Activated CD8-positive, alpha-beta memory T cell treated with anti-CD3 and anti-CD28 coated beads, Interleukin-2, amount 50 U/mL, for 4 hours (primary cell): ENCODE results near the gene DISP3.
A peak's percentile ranks its signal among the peaks of the same experiment; 100 is the strongest.

ENCODE experiments used
- DNase-seq: peaks from one replicate; pipeline ENCODE4 v3.0.0-alpha.2; 2020

DISP3 gene, protein sequence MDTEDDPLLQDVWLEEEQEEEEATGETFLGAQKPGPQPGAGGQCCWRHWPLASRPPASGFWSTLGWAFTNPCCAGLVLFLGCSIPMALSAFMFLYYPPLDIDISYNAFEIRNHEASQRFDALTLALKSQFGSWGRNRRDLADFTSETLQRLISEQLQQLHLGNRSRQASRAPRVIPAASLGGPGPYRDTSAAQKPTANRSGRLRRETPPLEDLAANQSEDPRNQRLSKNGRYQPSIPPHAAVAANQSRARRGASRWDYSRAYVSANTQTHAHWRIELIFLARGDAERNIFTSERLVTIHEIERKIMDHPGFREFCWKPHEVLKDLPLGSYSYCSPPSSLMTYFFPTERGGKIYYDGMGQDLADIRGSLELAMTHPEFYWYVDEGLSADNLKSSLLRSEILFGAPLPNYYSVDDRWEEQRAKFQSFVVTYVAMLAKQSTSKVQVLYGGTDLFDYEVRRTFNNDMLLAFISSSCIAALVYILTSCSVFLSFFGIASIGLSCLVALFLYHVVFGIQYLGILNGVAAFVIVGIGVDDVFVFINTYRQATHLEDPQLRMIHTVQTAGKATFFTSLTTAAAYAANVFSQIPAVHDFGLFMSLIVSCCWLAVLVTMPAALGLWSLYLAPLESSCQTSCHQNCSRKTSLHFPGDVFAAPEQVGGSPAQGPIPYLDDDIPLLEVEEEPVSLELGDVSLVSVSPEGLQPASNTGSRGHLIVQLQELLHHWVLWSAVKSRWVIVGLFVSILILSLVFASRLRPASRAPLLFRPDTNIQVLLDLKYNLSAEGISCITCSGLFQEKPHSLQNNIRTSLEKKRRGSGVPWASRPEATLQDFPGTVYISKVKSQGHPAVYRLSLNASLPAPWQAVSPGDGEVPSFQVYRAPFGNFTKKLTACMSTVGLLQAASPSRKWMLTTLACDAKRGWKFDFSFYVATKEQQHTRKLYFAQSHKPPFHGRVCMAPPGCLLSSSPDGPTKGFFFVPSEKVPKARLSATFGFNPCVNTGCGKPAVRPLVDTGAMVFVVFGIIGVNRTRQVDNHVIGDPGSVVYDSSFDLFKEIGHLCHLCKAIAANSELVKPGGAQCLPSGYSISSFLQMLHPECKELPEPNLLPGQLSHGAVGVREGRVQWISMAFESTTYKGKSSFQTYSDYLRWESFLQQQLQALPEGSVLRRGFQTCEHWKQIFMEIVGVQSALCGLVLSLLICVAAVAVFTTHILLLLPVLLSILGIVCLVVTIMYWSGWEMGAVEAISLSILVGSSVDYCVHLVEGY (N-terminal part only)

GRCh38 chr1:11478571-11479374 lies at the start of gene DISP3:
Gene DISP3, plus strand, starts transcription at chr1:11479155. Its CDS starts 21,838 bp downstream, at chr1:11500993.
- peak; percentile 62 for DNase-seq

DNA sequence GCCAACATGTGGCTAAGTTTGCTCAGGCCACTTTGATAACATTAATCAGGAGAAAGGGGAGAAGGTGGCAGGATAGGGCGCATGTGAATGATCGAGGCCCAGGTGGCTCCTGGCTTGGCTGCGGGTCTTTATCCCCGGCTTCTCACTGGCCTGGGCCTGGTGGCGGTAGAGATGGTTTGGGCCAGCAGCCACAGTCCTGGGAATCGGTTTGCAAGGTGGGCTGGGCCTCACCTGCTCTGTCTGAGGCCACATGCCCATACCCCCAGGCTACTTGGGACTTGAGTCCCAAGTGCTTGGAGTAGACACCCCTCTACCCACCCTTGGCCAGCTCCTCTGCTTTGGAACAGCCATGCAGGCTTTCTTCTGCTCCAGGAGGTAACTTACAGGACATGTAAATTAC lies 49.7 kb upstream of the DISP3 start:
- DNase-seq, result no peak

DNA sequence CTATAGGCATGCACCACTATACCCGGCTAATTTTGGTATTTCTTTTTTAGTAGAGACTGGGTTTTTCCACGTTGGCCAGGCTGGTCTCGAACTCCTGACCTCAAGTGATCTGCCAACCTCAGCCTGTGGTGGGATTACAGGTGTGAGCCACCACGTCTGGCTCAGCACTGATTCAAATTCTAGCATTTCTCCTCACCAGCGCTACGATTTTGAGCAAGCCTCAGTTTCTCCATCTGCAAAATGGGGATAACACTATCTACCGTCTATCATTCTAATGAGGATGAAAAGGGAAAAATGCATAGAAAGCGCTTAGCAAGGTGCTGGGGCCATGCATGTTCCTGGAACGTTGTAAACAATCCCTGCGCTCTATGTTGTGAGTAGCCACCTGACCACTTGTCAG lies 49.0 kb upstream of the DISP3 start:
- DNase-seq, result no peak

DNA sequence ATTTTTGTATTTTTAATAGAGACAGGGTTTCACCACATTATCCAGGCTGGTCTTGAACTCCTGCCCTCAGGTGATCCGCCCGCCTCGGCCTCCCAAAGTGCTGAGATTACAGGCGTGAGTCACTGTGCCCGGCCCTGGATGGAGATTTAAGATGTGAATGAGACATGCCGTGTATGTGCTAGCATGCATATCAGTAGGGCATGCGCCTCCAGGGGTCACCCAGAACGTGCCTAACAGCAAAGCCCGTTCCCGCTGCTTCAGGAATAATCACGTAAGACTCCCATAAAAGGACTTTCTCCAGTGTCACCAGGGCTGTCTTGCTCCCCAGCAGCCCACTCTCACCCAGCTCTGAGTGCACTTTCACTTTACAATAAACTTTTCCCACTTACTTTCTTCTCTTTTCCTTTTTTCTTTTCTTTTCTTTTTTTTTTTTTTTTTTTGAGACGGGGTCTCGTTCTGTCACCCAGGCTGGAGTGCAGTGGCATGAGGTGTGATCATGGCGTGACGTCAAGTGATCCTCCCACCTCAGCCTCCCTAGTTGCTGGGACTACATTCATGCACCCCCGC lies 46.9 kb upstream of the DISP3 start:
- no peak for DNase-seq

- DNase-seq, result no peak
Measured at GRCh38 chr1:11432526-11432925, 46.4 kb upstream of the DISP3 start.

DNA sequence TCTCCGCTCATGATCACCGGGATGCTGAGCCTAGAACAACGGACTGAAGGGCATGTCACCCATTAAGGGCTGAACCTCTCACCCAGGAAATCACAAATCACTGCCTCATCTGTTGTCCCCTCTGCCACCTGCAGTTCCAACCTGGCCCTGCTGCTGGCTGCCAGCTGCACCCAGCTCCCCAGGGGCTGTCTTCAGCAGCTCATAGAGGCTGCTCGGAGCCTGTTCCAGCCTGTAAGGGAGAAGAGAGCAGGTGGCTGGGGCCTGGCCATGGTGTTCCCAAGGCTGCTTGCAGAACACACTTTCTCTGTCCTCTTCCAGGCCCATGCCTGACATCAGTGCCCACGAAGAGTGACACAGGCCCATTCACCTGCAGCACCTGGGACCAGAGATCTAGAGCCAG lies 44.5 kb upstream of the DISP3 start:
- no peak for DNase-seq

- DNase-seq, result no peak
Measured at GRCh38 chr1:11434926-11435325, 44.0 kb upstream of the DISP3 start.

GRCh38 chr1:11438996-11439395 lies 40.0 kb upstream of the DISP3 start:
- DNase-seq, result no peak

DNA sequence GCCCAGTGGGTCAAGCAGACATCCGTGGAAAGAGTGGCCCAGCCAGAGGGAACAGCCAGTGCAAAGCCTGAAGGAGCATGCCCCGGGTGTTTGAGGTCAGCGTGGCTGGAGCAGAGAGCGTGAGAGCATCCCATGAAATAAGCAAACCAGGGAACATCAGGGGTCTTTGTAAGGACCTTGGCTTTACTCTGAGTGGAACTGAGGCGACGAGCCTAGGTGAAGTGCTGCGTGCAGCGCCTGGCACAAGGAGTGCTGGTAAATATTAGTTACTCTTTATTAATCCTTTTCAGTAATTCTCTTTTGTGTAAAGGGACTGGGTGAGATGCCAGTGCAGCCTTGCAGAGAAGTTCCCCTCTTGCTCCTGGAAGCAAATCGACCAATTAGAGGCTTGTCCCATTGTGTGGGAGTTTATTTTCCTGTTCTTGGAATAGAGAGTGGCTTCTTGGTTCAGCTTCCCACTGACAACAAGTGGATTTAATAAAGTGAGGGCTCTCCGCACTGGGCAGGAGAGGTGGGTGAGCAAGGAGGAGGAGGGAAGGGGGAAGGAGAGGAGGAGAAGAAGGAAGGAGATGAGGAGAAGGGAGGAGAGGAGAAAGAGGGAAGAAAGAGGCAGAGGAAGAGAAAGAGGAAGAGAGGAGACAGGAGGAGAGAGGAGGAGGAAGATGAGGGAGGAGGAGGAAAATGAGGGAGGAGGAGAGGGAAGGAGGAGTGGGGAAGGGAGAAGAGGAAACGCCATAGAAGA lies 37.6 kb upstream of the DISP3 start:
- DNase-seq, result no peak

- no peak for DNase-seq
Measured at GRCh38 chr1:11443043-11443442, 35.9 kb upstream of the DISP3 start.

DNA sequence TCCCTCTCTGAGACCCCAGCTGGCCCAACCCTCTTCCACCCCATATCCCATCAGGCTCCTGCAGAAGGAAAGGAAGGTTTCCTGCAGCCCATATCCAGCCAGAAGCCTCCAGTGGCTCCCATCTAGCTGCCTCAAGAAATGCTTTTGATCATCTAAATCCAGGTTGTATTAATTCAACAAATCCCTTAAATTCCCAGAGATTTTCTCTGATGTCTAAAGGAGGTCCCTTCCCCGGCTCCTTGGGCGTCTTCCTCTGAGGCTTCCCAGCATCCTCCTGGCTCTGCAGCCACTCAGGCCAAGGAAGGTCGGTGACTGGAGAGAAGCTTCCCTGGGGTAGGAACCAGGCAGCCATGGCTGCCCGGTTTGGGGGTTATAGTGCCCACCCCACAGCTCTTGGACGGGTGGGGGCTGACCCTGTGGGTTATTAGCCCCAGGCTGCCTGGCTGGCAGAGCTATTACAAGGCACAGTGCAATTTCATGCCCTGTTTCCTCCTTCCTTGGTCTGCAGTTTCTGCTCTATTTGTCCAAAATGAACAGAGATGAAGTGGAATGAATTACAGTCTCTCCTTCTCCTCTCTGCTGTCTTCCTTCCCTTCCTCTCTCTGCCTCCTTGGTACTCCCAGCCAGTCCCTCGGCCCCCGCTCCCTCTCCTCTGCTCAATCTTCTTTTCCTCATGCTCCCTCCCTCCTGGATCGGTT lies 34.8 kb upstream of the DISP3 start:
- no peak for DNase-seq

DNA sequence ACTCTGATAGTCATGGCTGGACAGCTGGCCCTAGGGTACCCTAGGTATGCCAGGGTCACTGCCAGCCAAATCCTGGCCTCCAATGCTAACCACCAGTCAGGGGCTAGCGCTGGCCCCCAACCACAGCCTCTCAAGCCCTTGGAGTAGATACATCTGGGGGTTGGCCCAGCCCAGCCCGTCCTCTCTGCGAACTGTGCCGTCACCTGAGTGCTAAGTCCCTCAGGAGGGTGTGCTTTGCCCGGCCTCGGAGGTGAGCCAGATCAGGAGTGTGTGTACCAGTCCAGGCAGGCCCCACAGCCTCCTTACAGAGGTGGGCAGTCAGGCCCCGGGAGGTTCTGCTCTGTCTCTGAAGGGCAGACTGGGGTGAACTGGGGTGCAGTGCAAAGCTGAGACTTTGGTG lies 34.0 kb upstream of the DISP3 start:
- DNase-seq, result no peak

- DNase-seq, result no peak
Measured at GRCh38 chr1:11447903-11448302, 31.1 kb upstream of the DISP3 start.

DNA sequence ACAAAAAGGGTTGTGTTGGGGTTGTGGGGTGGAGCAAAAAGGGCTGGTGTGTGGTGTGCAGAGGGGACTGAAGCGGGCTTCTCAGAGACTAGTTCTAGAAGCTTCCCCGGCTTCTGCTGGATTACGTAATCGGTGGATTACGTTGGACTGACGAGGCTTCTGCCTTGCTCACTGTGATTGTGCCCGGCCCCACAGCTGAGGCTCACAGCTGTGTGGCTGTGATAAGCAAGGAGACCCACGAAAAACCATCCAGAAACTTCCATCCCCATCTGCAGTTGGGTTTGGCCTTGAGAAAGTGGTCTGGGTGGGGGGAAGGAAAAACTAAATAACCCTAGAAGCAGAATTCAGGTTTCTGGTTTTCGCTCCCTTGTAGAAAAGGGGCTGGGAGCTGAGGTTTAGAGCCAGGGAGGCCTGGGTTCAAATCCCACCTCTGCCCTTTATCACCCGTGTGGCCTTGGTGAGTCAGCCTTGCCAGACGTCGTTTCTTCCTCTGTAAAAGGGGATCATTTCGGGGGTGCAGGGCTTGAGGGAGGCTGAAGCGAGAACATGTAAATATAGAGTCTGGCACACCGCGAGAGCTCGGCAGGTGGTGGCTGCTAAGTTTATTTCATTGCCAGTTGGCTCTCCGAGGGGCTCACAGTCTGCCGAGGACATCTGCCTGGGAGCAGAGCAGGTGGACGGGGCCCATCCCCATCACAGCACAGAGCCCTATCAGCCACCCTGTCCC lies 30.4 kb upstream of the DISP3 start:
- no peak for DNase-seq

- no peak for DNase-seq
Measured at GRCh38 chr1:11449100-11449403, 29.9 kb upstream of the DISP3 start.

GRCh38 chr1:11450310-11450709 lies 28.6 kb upstream of the DISP3 start:
- no peak for DNase-seq

DNA sequence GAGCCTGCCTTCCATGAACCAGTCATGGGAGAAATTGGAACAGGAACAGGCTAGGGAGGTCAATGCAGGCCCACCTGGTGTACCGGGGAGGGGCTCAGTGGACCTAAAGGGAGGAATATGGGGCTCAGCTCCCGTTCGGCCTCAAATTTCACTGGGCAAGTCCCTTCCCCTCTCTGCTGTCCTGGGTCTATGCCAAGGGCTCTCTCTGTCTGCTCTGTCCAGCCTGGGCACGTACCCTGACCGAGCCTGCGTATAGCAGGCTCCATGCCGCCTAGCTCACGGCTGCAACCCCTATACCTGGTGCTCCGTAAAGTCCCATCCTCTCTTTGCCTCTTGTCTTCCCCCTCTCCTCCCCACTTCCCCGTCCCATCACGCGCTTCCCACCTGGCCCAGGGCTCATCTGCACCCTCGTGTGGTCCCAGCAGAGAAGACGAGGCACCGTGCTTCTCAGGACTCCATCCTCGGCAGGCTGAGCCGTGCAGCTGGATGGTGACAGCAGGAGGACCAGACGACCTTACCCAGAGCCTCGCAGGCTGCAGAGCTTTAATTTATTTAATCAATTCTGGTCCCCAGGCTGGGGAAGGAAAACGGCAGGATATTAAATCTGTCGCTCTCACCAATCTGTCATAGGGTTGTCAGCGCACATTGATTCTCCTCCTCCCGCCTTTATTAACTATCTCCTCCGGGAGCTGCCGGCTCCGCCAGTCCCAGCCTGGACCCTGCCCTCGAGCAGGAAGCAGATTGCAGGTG lies 25.0 kb upstream of the DISP3 start:
- DNase-seq, result no peak

- DNase-seq, result no peak
Measured at GRCh38 chr1:11455967-11456570, 22.9 kb upstream of the DISP3 start.

GRCh38 chr1:11456965-11457364 lies 22.0 kb upstream of the DISP3 start:
- no peak for DNase-seq
